ENCODE results near the gene KREMEN2.

- no peak for TF ChIP-seq CTCF (IDR thresholded peaks at IDR 0.05)
- TF ChIP-seq POLR2AphosphoS5 (IDR thresholded peaks at IDR 0.05), result no peak
Observed at GRCh38 chr16:2996298-2996697, 32.2 kb downstream of the KREMEN2 start.

All from prostate gland (tissue), 2 donors.